ENCODE data around the gene RPS27.
"Not testable (repeated sequence)": the region's sequence is repeated elsewhere in the genome, so short reads cannot be mapped to it uniquely, and the experiment has no call there.

The RPS27 gene

GRCh38 chr1:153995640-153996039 lies 5.1 kb downstream of the RPS27 start:
- no peak overlapping the region for H3K4me3 ChIP-seq (ENCODE audit: control insufficient read depth, low read depth, low read length)
- TF ChIP-seq CTCF (IDR thresholded peaks at IDR 0.05; ENCODE audit: control insufficient read depth, insufficient read depth, low read depth, low read length, missing control alignments): no peak
- DNase-seq (ENCODE audit: low read depth): no peak

- not testable (repeated sequence) for H3K4me3 ChIP-seq (ENCODE audit: control insufficient read depth, low read depth, low read length); DNase-seq (ENCODE audit: low read depth)
Measured at GRCh38 chr1:153996882-153997281, 6.3 kb downstream of the RPS27 start.

GRCh38 chr1:154000420-154000819 lies 9.9 kb downstream of the RPS27 start:
- DNase-seq (ENCODE audit: low read depth): no peak
- no peak for TF ChIP-seq CTCF (IDR thresholded peaks at IDR 0.05; ENCODE audit: control insufficient read depth, insufficient read depth, low read depth, low read length, missing control alignments)

GRCh38 chr1:154006136-154006535 lies 15.6 kb downstream of the RPS27 start:
- DNase-seq (ENCODE audit: low read depth): no peak
- TF ChIP-seq CTCF (IDR thresholded peaks at IDR 0.05; ENCODE audit: control insufficient read depth, insufficient read depth, low read depth, low read length, missing control alignments): no peak
- H3K4me3 ChIP-seq (ENCODE audit: control insufficient read depth, low read depth, low read length): no peak overlapping the region

More at GRCh38 chr1:154000420-154000819, 9.9 kb downstream of the RPS27 start:
- H3K4me3 ChIP-seq (ENCODE audit: control insufficient read depth, low read depth, low read length): no peak overlapping the region

- no peak for TF ChIP-seq CTCF (IDR thresholded peaks at IDR 0.05; ENCODE audit: control insufficient read depth, insufficient read depth, low read depth, low read length, missing control alignments)
- H3K4me3 ChIP-seq (ENCODE audit: control insufficient read depth, low read depth, low read length): no peak overlapping the region
- no peak for DNase-seq (ENCODE audit: low read depth)
Measured at GRCh38 chr1:154012129-154012528, 21.6 kb downstream of the RPS27 start.

- H3K4me3 ChIP-seq (ENCODE audit: control insufficient read depth, low read depth, low read length); DNase-seq (ENCODE audit: low read depth): not testable (repeated sequence)
Measured at GRCh38 chr1:154012543-154012942, 22.0 kb downstream of the RPS27 start.

GRCh38 chr1:154014154-154014907 lies 23.8 kb downstream of the RPS27 start:
- no peak overlapping the region for H3K4me3 ChIP-seq (ENCODE audit: control insufficient read depth, low read depth, low read length)
- DNase-seq (ENCODE audit: low read depth): peak; percentile 35
- TF ChIP-seq CTCF (IDR thresholded peaks at IDR 0.05; ENCODE audit: control insufficient read depth, insufficient read depth, low read depth, low read length, missing control alignments): no peak

- H3K4me3 ChIP-seq (ENCODE audit: control insufficient read depth, low read depth, low read length): no peak overlapping the region
- no peak for TF ChIP-seq CTCF (IDR thresholded peaks at IDR 0.05; ENCODE audit: control insufficient read depth, insufficient read depth, low read depth, low read length, missing control alignments)
- no peak for DNase-seq (ENCODE audit: low read depth)
Measured at GRCh38 chr1:154019269-154019668, 28.7 kb downstream of the RPS27 start.
